Lower lobe of right lung (tissue), 2 donors: ENCODE data around the gene ASPN. TPM values are rescaled to one million over a fixed set of nuclear protein-coding genes. Genes with fewer than 3 reads are reported as not detected.

Source experiments
- ATAC-seq, 2 donors: fragments of 200-7000 bp; cut with Tn5 transposase; one replicate each; pipeline ENCODE4 v1.9.1; 2020 to 2022; ENCODE audit warnings: mild to moderate bottlenecking in 2 of 2, moderate library complexity in 2 of 2
- DNase-seq: peaks from one replicate; pipeline ENCODE4 v3.0.0-alpha.2; 2020
- H3K27ac ChIP-seq: fragments of 200-600 bp; one replicate; pipeline ENCODE4 v1.8.0; 2022
- H3K27me3 ChIP-seq: fragments of 200-600 bp; one replicate; pipeline ENCODE4 v1.8.0; 2022; ENCODE audit warnings: low read depth
- H3K36me3 ChIP-seq: fragments of 200-600 bp; one replicate; pipeline ENCODE4 v1.8.0; 2022; ENCODE audit warnings: mild to moderate bottlenecking
- H3K4me1 ChIP-seq: fragments of 200-600 bp; one replicate; pipeline ENCODE4 v1.8.0; 2022
- H3K4me3 ChIP-seq: fragments of 200-600 bp; one replicate; pipeline ENCODE4 v1.8.0; 2022; ENCODE audit warnings: mild to moderate bottlenecking
- H3K9me3 ChIP-seq: fragments of 200-600 bp; one replicate; pipeline ENCODE4 v1.8.0; 2022
- intact Hi-C: fragments of 100-400 bp; cut with DNase I; formaldehyde crosslinking; loops from one replicate; pipeline ENCODE4 v1.11.0; 2022
- total RNA-seq: library from RNA; stranded (reverse); fragmentation: NEBNext Ultra II Directional; extraction: Animal tissue kit (Norgen Biotek cat#: 25700); gene quantifications from one replicate; pipeline ENCODE4 v1.2.1, GENCODE V29; 2021
- TF ChIP-seq, protein P1 (sequence below): fragments of 200-600 bp; IDR thresholded peaks from one replicate; pipeline ENCODE4 v1.8.0; 2022; ENCODE audit warnings: antibody characterized with exemption, mild to moderate bottlenecking
- donor health status: DM: no; HTN: yes; CAD: no; lungs with severe emphysema.

ASPN gene
- total RNA-seq, 1 donor from 2014 or later = 2.3 TPM

GRCh38 chr9:92457576-92457975 lies 24.7 kb downstream of the ASPN start:
- Histone ChIP-seq H3K9me3 (no peaks in the 10 kb centered on the region), H3K27me3 (no peaks in the 10 kb centered on the region), H3K36me3 (no peaks in the 10 kb centered on the region), H3K4me3 (no peak overlapping the region), H3K4me1 (no peaks in the 10 kb centered on the region), H3K27ac (no peak overlapping the region)
- ATAC-seq = no peak
- no peak for DNase-seq
- intact Hi-C loops = no loop called here
- TF ChIP-seq, protein P1, sequence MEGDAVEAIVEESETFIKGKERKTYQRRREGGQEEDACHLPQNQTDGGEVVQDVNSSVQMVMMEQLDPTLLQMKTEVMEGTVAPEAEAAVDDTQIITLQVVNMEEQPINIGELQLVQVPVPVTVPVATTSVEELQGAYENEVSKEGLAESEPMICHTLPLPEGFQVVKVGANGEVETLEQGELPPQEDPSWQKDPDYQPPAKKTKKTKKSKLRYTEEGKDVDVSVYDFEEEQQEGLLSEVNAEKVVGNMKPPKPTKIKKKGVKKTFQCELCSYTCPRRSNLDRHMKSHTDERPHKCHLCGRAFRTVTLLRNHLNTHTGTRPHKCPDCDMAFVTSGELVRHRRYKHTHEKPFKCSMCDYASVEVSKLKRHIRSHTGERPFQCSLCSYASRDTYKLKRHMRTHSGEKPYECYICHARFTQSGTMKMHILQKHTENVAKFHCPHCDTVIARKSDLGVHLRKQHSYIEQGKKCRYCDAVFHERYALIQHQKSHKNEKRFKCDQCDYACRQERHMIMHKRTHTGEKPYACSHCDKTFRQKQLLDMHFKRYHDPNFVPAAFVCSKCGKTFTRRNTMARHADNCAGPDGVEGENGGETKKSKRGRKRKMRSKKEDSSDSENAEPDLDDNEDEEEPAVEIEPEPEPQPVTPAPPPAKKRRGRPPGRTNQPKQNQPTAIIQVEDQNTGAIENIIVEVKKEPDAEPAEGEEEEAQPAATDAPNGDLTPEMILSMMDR = no peak

DNA sequence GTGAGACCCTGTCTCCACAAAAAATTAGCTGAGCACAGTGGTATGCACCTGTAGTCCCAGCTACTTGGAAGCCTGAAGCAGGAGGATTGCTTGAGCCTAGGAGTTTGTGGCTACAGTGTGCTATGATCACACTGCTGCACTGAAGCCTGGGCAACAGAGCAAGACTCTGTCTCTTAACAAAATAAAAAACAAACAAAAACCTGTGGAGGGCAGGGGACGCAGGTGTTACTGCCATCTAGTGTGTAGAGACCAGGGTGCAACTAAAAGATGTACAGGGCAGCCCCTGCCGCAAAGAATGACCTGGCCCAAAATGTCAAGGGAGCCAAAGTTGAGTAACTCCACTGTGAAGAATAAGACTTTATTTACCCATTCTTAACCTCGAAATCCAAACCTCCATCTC lies 27.1 kb downstream of the ASPN start:
- Histone ChIP-seq H3K4me1 (no peaks in the 10 kb centered on the region), H3K27ac (no peak overlapping the region), H3K27me3 (no peaks in the 10 kb centered on the region), H3K36me3 (no peaks in the 10 kb centered on the region), H3K4me3 (no peak overlapping the region), H3K9me3 (no peaks in the 10 kb centered on the region)
- TF ChIP-seq, protein P1 = no peak
- no peak for DNase-seq
- no peak for ATAC-seq
- intact Hi-C loops = no loop called here

DNA sequence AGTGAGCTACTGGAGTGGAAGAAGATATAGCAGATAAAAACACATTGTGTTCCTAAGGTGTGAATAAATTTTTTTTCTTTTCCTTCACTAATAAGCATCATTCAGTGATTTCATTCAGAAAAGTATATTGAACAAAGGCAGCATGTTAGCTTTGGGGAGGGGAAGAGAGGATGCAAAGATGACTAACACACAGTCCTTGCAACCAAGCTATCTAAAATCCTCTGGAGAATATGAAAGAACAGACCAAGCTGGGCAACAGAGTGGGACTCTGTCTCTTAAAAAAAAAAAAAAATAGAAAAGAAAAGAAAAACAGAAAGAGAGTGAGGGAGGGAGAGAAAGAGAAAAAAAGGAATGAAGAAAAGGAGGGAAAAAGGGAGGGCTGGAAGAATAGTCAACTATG lies 35.8 kb downstream of the ASPN start:
- Histone ChIP-seq H3K27ac (no peak overlapping the region), H3K27me3 (no peaks in the 10 kb centered on the region), H3K9me3 (no peaks in the 10 kb centered on the region), H3K36me3 (no peaks in the 10 kb centered on the region), H3K4me3 (no peak overlapping the region), H3K4me1 (no peaks in the 10 kb centered on the region)
- DNase-seq (no peak), ATAC-seq (no peak)
- intact Hi-C loops = no loop called here
- TF ChIP-seq, protein P1 = no peak

DNA sequence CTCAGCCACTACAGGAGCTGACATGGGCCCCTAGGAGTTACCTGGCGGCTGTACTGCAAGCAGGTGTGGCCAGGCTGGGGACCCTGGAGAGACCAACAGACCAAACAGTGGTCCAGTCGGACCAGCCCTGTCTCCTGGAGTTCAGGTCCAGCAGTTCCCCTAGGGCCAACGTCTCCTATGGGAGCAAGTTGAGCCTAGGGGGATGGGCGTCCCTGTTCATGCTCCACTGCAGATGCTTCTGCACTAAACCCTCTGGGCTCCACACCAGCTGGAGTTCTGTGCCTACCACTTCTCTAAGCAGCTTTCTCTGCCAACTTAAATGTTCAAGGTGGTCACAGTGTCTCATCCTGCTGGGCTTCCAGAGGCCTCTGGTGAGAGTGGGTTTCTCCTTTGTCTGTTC lies 37.5 kb downstream of the ASPN start:
- DNase-seq (no peak), ATAC-seq (no peak)
- Histone ChIP-seq H3K36me3 (no peaks in the 10 kb centered on the region), H3K27me3 (no peaks in the 10 kb centered on the region), H3K9me3 (no peaks in the 10 kb centered on the region), H3K4me1 (no peaks in the 10 kb centered on the region), H3K27ac (no peak overlapping the region), H3K4me3 (no peak overlapping the region)
- TF ChIP-seq, protein P1 = no peak
- intact Hi-C loops = no loop called here

DNA sequence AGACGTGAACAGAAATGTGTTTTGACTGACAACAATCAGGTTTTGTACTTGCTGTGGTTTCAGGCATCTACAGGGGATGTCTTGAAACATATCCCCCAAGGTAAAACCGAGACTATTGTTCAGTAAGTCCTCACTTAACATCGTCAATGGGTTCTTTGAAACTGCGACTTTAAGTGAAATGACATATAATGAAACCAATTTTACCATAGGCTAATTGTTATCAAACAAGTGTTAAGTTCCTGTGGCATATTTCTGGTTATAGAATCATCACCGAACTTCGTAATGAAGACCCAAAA lies 41.6 kb downstream of the ASPN start:
- Histone ChIP-seq H3K4me3 (no peak overlapping the region), H3K27me3 (no peaks in the 10 kb centered on the region), H3K9me3 (no peaks in the 10 kb centered on the region), H3K36me3 (no peaks in the 10 kb centered on the region), H3K4me1 (no peaks in the 10 kb centered on the region), H3K27ac (no peak overlapping the region)
- ATAC-seq (no peak), DNase-seq (no peak)
- intact Hi-C loops = no loop called here
- TF ChIP-seq, protein P1 = no peak
